HG03571 (cell line): ENCODE measurements around the gene UBL4A.

Experiments
- ATAC-seq: cut with Tn5 transposase; IDR thresholded peaks from one replicate; pipeline ENCODE4 v1.9.1; 2021; ENCODE audit not compliant: unreplicated experiment

The UBL4A gene

DNA sequence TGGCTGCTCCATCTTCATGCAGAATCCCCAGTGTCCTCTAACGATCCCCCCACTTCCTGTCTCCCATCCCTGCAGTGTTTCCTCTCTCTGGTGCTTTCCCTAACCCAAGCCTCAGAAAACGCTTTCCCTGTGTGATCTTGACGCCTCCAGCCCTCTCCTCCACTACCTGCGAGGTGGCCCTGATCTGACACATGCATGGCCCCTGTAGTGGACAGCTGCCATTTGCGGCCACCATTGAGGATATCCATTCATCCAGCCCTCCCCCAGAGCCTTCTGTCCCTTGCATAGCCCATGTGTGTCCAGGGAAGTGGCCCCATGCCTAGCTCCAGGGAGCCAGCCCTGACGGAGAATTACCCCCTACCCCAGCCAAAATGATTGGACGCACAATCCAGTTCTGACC lies 3.1 kb downstream of the UBL4A start:
- no peak for ATAC-seq

DNA sequence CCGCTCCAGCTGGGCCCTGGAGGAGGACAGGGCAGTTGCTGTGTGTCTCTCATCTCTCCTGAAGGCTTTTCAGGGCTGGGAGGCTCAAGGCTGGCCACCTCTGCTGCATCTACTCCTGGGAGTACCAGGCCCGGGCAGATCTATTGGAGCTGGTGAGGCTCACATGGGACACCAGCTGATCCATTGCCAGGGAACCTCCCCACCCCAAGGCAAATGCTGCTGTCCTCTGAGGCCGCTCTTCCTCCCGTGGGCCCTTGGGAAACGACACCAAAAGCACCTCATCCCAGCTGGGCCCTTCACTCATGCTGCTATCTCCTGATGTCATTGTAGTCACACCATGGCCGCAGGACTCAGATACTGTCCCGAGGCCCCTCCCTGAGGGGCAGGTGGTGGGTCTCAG lies 3.6 kb downstream of the UBL4A start:
- ATAC-seq, result no peak

DNA sequence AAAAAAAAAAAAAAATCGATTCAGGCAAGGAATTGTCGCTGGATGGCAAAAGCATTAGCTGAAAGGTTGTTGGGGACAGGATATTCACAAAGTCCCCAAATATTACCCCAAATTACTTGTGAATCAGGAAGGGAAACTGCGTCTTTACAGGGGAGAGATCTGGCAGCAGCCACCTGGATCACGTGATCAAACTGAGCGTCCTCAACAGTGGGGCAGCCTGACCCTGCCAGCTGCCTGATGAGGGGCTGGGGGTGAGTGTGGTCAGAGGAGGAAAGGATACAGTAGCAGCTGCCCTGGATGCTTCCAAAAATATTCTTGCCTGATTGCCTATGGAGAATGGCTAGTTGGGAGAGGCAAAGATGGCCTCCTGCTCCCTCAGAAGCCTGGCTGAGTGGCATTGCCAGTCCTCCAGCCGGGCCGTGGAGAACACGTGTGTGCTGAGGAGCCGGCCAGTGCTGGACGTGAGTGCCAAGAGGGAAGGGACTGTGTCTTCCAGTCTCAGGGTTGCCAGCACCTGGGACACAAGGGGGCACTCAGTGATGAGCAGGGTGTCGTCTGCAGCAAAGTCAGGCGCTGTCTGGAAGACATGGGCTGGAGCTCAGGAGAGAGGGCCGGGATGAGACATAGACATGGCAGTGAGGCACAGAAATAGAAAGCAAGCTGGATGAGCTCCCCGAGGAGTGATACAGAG lies 4.4 kb downstream of the UBL4A start:
- ATAC-seq, result no peak

DNA sequence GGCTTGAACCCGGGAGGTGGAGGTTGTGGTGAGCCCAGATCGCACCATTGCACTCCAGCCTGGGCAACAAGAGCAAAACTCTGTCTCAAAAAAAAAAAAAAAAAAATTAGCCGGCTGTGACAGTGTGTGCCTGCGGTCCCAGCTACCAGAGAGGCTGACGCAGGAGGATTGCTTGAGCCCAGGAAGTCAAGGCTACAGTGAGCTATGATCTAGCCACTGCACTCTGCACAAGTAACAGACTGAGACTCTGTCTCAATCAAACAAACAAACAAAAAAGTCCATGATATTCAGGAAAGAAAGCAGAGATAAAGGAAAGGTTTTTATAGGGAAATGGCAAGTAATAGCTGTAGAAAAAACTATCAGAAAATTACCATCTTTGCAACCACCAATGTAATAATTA lies 5.2 kb downstream of the UBL4A start:
- ATAC-seq, result no peak

DNA sequence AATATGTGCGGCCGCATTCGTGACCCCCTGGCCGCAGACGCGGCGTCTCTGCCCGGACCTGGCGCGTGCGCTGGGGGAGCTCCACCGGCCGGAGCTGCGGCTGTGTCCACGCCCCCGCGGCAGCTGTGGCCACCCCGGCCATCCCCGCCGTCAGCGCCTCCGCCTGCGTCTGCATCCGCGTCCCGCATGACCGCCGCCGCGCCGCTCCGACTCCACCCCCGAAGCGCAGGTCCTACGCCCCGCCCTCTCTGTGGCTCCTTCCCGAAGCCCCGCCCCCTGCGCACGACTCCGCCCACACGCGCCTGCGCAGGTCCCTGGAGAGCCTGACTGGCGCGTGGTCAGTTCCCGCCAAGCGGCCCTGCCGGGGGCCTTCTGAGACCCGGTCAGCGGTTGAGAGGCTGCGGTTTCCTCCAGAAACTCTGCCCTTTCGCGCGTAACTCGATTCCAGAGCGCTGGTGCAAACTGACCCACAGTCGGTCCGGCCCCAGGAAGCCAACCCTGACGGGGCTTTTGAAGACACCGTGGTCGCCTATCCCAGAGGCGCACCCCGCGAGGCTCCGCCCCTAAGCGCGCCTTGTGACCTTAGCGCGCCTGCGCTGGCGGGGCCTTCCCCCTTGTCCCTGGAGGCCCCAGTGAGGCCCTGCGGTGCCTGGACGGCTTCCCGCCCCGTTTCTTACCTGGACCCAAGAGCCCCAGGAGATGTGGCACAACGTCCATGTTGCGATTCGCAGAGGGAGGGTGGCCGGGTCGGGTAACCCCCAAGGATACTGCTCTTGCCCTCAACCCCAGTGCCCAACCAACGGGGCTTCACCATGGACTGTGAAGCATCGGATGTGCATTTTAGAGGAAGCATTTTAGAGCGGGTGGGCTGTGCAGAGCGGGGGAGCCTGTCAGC lies 7.4 kb downstream of the UBL4A start, which contains the start of gene LAGE3:
Gene LAGE3 (minus strand): TSS at position 554 of the 895 bp plus-strand sequence. CDS start 366 bp downstream, at position 188.
- ATAC-seq, result peak; percentile 88

DNA sequence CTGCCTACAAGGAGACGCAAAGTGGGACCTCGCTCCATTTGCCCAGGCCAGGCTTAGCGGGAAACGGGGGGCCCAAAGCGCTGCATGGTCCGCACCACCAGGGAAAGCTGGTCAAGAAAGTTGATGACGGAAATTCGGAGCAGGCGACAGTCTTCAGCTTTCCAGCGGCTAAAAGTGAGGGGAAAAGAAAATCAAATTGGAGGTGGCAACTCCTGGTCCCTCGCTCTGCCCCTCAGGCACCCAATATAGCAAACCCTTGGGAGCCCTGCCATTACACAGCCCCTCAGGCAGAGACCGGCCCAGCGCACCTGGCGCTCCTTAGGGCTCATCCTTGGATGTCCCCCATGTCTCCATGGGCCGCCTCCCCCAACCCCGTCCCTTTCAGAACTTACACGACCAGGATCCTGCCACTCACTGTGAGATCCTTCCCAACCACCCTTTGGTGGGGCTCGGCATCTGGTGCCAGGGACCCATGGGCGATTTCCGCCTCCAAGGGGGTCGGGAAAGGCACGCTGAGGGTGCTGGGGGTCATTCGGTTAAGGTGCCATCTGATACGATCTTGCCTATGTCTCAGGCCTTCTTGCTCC lies 8.4 kb downstream of the UBL4A start:
- ATAC-seq, result no peak

DNA sequence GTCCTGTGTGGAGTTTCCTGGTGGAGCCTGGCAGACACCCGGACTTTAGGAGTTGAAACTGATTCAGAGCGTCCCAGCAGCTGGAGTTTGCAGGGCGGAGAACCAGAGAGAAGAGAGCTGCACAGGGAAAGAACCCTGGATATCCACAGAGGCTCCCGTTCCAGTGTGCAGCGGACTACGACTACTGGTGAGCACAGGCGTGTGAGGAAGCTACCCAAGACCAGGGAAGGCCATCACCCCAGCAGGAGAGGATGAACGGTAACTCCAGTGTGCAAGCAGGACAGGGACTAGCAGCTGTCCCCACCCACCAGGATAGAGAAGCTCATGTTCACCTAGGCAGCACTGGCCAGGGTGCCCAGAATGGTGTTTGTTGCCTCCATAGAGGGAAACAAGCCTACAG lies 9.6 kb downstream of the UBL4A start:
- ATAC-seq, result no peak

DNA sequence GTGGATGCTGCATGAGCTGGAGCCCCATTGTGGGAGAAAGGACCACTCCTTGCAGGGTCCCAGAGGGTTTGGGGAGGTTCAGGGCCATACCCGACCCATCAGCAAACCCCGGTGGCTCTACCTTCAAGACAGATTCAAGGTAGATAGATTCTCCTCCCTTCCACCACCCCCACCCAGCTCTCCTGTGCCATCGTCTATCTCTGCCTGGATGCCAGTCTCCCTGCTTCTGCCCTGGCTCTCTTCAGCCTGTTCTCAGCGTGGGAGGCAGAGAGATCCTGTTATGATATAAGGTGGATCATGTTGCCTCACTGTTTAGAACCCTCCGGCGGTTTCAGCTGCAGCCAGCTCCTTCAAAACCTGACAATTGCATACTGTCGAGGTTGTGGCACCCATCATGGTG lies 12.7 kb downstream of the UBL4A start:
- ATAC-seq, result no peak

DNA sequence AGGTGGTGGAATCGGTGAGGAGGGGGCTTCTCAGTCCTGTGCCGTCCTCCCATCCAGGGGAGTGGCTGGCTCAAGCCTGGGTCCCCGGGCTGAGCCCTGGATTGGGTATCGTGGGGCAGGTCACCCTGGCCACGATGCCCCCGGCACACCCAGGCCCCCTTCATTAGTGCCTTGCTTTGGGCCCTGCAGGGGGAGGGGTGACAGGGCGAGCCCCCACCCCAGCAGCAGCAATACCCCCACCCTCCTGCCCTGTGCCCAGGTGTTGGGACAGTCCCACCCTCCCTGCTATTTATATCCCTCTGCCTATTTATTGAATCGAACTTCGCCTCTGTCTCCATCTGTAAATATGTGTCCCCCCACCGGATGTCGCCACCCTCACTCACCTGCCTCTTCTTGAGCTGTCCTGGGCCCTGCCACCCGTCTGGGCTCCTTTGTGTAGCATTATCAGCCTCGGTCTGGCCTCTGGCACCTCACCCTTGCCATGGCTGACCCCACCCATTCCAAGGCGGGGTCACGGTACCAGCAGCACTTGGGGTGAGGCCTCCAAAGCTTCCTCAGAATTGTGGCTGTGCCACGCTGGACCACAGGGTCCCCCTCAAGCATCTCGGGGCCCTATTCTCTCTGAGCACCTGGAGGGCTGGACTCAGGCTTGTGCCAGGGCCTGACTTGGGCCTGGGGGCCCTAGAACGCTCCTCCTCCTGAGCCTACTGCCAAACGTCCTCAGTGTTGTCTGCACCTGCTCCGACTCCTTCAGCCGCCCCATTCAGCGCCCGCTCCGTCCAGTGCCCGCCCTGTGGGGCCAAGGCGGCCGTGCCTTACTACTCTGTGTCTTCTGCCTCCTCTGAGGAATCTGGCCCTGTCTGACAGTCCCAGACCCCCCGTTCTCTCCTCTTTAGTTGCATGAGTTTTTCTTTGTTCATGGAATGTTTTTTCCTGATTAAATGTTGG lies 13.5 kb downstream of the UBL4A start:
- ATAC-seq, result no peak

DNA sequence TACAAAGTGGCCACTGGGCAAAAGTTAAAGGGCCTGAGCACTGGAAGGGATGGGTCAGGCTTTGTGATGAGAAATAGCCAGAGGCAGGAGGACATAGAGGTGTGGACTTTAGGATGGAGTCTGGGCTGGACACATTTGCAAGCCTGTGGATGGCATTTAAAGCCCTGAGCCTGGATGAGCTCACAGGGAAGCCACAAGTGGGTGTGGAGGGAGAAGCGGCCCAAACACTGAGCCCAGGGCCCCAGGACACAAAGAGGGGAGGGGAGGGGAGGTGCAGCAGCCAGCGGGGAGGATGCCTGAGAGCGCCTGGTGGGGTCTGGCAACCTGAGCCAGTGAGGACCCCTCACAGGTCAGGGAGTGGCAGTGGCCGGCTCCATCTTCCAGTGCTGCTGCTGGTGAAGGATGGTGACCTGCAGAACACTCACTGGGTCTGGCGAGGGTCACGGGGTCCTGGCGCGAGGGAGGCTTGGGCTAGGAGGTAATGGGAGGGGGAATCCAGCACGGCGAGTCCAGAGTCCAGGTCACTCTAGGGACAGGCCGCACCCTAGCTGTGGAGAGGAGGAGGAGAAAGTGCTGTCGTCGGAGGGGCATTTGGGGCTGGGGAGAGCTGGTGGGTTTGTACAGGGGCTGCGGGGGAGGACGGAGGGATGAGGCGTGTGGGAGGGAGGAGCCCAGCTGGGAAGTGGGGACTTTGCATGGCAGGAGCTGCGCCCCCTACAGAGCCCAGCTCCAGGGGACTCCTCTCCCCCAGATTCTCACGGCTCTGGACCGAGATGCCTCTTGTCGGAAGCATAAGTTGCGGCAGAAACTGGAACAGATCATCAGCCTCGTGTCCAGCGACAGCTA lies 14.4 kb downstream of the UBL4A start:
- ATAC-seq, result no peak

DNA sequence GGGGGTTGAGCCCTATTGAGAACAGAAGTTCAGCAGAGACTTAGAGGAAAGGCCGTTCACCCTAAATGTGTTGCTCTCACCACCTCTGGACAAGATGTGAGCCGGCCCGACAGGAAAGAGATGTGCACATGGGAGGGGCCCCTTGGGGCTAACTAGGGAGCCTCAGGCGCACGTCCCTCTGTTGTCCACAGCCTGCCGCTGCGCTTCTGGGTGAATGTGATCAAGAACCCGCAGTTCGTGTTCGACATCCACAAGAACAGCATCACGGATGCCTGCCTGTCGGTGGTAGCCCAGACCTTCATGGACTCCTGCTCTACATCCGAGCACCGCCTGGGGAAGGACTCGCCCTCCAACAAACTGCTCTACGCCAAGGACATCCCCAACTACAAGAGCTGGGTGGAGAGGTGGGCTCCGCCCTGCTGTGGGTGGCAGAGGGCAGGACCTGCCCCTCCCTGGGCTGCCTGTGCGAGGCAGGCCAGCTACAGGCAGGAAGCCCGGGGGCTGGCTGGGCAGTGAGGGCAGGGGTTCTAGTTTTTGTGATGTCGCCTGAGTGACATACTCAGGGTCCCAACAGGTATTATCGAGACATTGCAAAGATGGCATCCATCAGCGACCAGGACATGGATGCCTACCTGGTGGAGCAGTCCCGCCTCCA lies 15.4 kb downstream of the UBL4A start:
- ATAC-seq, result no peak

DNA sequence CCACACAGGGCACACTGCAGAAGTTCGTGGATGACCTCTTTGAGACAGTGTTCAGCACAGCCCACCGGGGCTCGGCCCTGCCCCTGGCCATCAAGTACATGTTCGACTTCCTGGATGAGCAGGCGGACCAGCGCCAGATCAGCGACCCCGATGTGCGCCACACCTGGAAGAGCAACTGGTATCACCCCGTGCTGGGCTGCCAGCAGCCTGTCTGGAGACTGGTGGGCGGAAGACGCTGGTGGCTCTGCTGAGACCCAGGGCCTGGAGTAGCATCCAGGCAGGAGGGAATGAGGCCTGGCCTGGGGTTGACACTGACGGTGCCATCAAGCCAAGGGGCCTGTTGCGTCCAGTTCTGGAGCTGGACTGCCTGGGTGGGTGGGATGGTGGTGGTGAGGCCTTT lies 16.0 kb downstream of the UBL4A start:
- ATAC-seq, result no peak

DNA sequence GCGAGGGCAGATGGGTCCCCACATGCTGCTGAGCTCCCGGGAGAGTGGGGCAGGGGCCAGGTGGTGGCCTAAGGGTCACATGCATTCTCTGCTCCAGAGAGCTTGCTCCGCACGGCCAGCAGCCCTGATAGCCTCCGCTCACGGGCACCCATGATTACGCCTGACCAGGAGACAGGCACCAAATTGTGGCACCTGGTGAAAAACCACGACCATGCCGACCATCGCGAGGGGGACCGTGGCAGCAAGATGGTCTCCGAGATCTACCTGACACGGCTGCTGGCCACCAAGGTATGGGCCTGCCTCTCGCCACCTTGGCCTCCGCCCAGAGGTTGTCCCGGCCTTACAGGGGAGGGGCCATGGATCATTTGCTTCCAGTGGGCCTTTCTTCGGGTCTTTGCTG lies 16.5 kb downstream of the UBL4A start:
- no peak for ATAC-seq

DNA sequence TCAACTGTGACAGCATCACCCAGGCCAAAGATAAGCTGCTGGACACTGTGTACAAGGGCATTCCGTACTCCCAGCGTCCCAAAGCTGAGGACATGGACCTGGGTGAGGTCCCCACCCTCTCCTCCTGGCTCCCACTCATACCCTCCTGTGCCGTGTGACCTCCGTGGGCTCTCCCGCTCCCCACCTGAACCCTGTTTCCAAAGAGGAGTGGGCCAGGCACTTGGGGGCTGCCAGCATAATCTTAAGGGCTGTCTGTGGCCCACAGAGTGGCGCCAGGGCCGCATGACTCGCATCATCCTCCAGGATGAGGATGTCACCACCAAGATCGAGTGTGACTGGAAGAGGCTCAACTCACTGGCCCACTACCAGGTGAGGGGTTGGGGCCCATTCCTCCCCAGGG lies 17.3 kb downstream of the UBL4A start:
- ATAC-seq, result no peak

DNA sequence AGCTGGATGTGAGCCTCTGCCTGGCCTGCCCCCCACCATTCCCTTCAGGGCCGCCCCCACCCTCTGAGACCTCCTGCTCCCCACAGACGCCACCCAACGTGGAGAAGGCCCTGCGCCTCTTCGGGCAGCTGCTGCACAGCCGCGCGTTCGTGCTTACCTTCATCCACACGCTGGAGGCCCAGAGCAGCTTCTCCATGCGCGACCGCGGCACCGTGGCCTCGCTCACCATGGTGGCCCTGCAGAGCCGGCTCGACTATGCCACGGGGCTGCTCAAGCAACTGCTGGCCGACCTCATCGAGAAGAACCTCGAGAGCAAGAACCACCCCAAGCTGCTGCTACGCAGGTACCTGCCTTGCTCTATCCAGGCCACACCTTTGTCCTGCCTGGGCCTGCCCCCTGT lies 18.2 kb downstream of the UBL4A start:
- ATAC-seq, result no peak

DNA sequence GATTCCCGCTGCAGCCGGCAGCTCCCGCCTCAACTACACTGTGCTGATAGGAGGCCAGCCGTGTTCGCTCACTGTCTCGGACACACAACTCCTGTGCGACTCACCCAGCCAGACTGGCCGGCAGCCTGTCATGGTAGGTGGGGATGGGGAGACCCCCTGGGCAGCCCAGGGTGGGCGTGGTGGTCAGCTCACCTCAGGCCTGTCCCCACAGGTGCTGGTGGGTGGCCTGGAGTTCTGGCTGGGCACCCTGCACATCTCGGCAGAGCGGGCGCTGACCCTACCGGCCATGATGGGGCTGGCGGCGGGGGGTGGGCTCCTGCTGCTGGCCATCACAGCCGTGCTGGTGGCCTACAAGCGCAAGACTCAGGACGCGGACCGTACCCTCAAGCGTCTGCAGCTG lies 18.9 kb downstream of the UBL4A start:
- no peak for ATAC-seq

DNA sequence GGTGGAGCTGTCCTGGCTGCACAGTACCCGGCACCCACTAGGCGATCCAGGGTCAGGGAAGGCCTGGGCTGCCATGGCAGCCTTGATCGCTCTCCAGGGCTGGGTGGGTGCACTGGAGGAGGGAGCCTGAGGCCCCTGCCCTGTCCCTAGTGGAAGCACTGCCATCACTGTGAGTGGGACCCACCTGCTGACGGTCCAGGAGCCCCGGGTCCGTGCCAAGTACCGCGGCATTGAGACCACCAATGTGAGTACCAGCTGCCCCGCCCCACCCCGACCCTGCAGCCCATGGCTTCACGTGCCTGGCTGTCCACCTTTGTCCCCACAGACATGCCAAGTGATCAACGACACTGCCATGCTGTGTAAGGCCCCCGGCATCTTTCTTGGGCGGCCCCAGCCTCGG lies 19.5 kb downstream of the UBL4A start:
- ATAC-seq, result no peak

DNA sequence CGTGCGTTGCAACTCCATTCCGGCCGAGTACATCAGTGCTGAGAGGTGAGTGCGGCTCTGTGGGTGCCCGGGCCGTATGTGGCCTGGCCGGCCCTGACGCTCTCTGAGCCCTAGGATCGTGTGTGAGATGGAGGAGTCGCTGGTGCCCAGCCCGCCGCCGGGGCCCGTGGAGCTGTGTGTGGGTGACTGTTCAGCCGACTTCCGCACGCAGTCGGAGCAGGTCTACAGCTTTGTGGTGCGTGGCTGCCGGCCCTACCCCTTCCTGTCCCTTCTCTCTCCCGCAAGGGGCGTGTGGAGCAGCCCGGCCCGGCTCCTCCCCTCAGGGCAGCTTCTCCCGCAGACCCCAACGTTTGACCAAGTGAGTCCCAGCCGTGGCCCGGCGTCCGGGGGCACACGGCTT lies 20.4 kb downstream of the UBL4A start:
- no peak for ATAC-seq

DNA sequence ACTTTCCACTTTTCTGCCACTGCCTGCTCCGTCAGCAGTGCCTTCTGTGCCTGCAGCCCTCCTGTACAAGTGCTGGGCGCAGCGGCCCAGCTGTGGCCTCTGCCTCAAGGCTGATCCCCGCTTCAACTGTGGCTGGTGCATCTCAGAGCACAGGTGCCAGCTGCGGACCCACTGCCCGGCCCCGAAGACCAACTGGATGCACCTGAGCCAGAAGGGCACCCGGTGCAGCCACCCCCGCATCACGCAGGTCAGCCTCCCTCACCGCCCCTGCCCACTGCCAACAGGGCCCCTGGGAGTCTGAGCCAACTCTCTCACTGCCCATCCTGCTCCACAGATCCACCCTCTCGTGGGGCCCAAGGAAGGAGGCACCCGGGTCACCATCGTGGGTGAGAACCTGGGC lies 20.8 kb downstream of the UBL4A start:
- no peak for ATAC-seq
